HEK293T (cell line): ENCODE results near the gene PLBD2.

ENCODE experiments used
- CTCF ChIA-PET: fragments of 350-600 bp; formaldehyde crosslinking; extraction: SDS; loops from one replicate; lab custom pipeline; 2021; ENCODE audit warnings: antibody characterized with exemption, inconsistent platforms; lab: Yijun Ruan, JAX
- POLR2A ChIA-PET: fragments of 350-600 bp; formaldehyde crosslinking; extraction: SDS; loops from one replicate; lab custom pipeline; 2020; ENCODE audit warnings: antibody characterized with exemption, inconsistent platforms; lab: Yijun Ruan, JAX
- DNase-seq: peaks from one replicate; pipeline ENCODE4 v3.0.0; 2012; ENCODE audit warnings: mixed read lengths; ENCODE audit errors: extremely low spot score
- ARNT ChIP-seq: fragments of 450-650 bp; IDR thresholded peaks from 2 replicates; pipeline ENCODE4 v1.6.1; 2017; ENCODE audit warnings: mild to moderate bottlenecking
- BHLHE40 ChIP-seq: fragments of 450-650 bp; IDR thresholded peaks from 2 replicates; pipeline ENCODE4 v1.6.1; 2016; ENCODE audit warnings: mild to moderate bottlenecking, moderate library complexity, borderline replicate concordance
- CTBP1 ChIP-seq: fragments of 450-650 bp; IDR thresholded peaks from 2 replicates; pipeline ENCODE4 v1.6.1; 2016; ENCODE audit warnings: borderline replicate concordance
- ELF4 ChIP-seq: fragments of 450-650 bp; IDR thresholded peaks from 2 replicates; pipeline ENCODE4 v1.6.1; 2017; ENCODE audit warnings: antibody characterized with exemption
- FOXA1 ChIP-seq: fragments of 450-650 bp; IDR thresholded peaks from 2 replicates; pipeline ENCODE4 v1.6.1; 2016; ENCODE audit warnings: mild to moderate bottlenecking
- FOXK2 ChIP-seq: fragments of 450-650 bp; IDR thresholded peaks from 2 replicates; pipeline ENCODE4 v1.6.1; 2016; ENCODE audit warnings: mild to moderate bottlenecking
- FOXM1 ChIP-seq: fragments of 450-650 bp; IDR thresholded peaks from 2 replicates; pipeline ENCODE4 v1.6.1; 2017; ENCODE audit warnings: mild to moderate bottlenecking, borderline replicate concordance
- HDGF ChIP-seq: fragments of 450-650 bp; IDR thresholded peaks from 2 replicates; pipeline ENCODE4 v1.6.1; 2017; ENCODE audit warnings: antibody characterized with exemption, borderline replicate concordance
- L3MBTL2 ChIP-seq: fragments of 450-650 bp; conservative IDR thresholded peaks from 2 replicates; pipeline ENCODE4 v1.6.1; 2016; ENCODE audit warnings: mild to moderate bottlenecking
- LEF1 ChIP-seq: fragments of 450-650 bp; IDR thresholded peaks from 2 replicates; pipeline ENCODE4 v1.6.1; 2017; ENCODE audit warnings: mild to moderate bottlenecking, borderline replicate concordance
- NFRKB ChIP-seq: fragments of 450-650 bp; IDR thresholded peaks from 2 replicates; pipeline ENCODE4 v1.6.1; 2016; ENCODE audit warnings: mild to moderate bottlenecking, moderate library complexity
- PKNOX1 ChIP-seq: fragments of 450-650 bp; IDR thresholded peaks from 2 replicates; pipeline ENCODE4 v1.6.1; 2016
- SP1 ChIP-seq: fragments of 450-650 bp; IDR thresholded peaks from 2 replicates; pipeline ENCODE4 v1.6.1; 2017
- SUZ12 ChIP-seq: fragments of 450-650 bp; IDR thresholded peaks from 2 replicates; pipeline ENCODE4 v1.6.1; 2016; ENCODE audit warnings: mild to moderate bottlenecking
- TARDBP ChIP-seq: fragments of 450-650 bp; IDR thresholded peaks from 2 replicates; pipeline ENCODE4 v1.6.1; 2016
- ZNF384 ChIP-seq: fragments of 450-650 bp; IDR thresholded peaks from 2 replicates; pipeline ENCODE4 v1.6.1; 2016

The PLBD2 gene

GRCh38 chr12:113424915-113425823 is 66.8 kb downstream of the PLBD2 start:
- DNase-seq, result peak; percentile 72
- TF ChIP-seq LEF1 (no peak), HDGF (no peak), SP1 (no peak), TARDBP (no peak), FOXK2 (no peak), ARNT (no peak), BHLHE40 (no peak), NFRKB (no peak), ZNF384 (no peak), CTBP1 (no peak), SUZ12 (no peak), ELF4 (no peak), PKNOX1 (no peak), L3MBTL2 (no peak), FOXA1 (no peak), FOXM1 (no peak)
- POLR2A ChIA-PET, result no interaction called here
- CTCF ChIA-PET, result interaction anchor here (0.6 to 1.4 kb wide), 12 partner anchors 9 to 270 kb away, joined by 3 to 8 read pairs (median 4); no protein-coding TSS in a partner anchor

- TF ChIP-seq L3MBTL2 (no peak), TARDBP (no peak), ELF4 (no peak)
- ChIA-PET CTCF (interaction anchor here (0.6 to 1.4 kb wide), 11 partner anchors 10 to 271 kb away, joined by 3 to 5 read pairs (median 3); no protein-coding TSS in a partner anchor), POLR2A (no interaction called here)
- DNase-seq, result no peak
Measured at GRCh38 chr12:113425960-113426453, 67.6 kb downstream of the PLBD2 start.

- ChIA-PET POLR2A (no interaction called here), CTCF (no interaction called here)
- TF ChIP-seq SUZ12 (no peak), FOXK2 (no peak), FOXM1 (no peak), HDGF (no peak), SP1 (no peak), ZNF384 (no peak), CTBP1 (no peak), TARDBP (no peak), BHLHE40 (no peak), NFRKB (no peak), PKNOX1 (no peak), LEF1 (no peak), ELF4 (no peak), ARNT (no peak), FOXA1 (no peak), L3MBTL2 (no peak)
- no peak for DNase-seq
Measured at GRCh38 chr12:113427882-113428281, 69.5 kb downstream of the PLBD2 start.

- ChIA-PET CTCF (no interaction called here), POLR2A (no interaction called here)
- TF ChIP-seq ZNF384 (no peak), SP1 (no peak), BHLHE40 (no peak), FOXK2 (no peak), FOXA1 (no peak), ARNT (no peak), PKNOX1 (no peak), FOXM1 (no peak), CTBP1 (no peak), HDGF (no peak)
- DNase-seq, result no peak
Measured at GRCh38 chr12:113428482-113428881, 70.1 kb downstream of the PLBD2 start.

- CTCF ChIA-PET, result no interaction called here
- no peak for DNase-seq
- no peak for TF ChIP-seq PKNOX1
- no peak for TF ChIP-seq FOXA1
- TF ChIP-seq LEF1, result no peak
- no peak for TF ChIP-seq SP1
- no peak for TF ChIP-seq TARDBP
- no peak for TF ChIP-seq ARNT
- no peak for TF ChIP-seq L3MBTL2
- TF ChIP-seq BHLHE40, result no peak
- no peak for TF ChIP-seq ELF4
- TF ChIP-seq FOXK2, result no peak
- no peak for TF ChIP-seq CTBP1
- TF ChIP-seq NFRKB, result no peak
- no peak for TF ChIP-seq FOXM1
- TF ChIP-seq SUZ12, result no peak
- TF ChIP-seq ZNF384, result no peak
- no peak for TF ChIP-seq HDGF
- POLR2A ChIA-PET, result no interaction called here
Measured at GRCh38 chr12:113432986-113433385, 74.6 kb downstream of the PLBD2 start.

GRCh38 chr12:113435367-113435766 is 77.0 kb downstream of the PLBD2 start:
- no peak for TF ChIP-seq SP1
- TF ChIP-seq ZNF384, result no peak
- TF ChIP-seq L3MBTL2, result no peak
- no peak for TF ChIP-seq FOXM1
- no peak for TF ChIP-seq SUZ12
- TF ChIP-seq HDGF, result no peak
- no peak for TF ChIP-seq LEF1
- no peak for TF ChIP-seq FOXK2
- no peak for DNase-seq
- ChIA-PET CTCF (no interaction called here), POLR2A (no interaction called here)
